ENCODE data around the gene EIF2A.
A peak's percentile ranks its signal among the peaks of the same experiment; 100 is the strongest.
"Not testable (repeated sequence)": the region's sequence is repeated elsewhere in the genome, so short reads cannot be mapped to it uniquely, and the experiment has no call there.

EIF2A gene

DNA sequence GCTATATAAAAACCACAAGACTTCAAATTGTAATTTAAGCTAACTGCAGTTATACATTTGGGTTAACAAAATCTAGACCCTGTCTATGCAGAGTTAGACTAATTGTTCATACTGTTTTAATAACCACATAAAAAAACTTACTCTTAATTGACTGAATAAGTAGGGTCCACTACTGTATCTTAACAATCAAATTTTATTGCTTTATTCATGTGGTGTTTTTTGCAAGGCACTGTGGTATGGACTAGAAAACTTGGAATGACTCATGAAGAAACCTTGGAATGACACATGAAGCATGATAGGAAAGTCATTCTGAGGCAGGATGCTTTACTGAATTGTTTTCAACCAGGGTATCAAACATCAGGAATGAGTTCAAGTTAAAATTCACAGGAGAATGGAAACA, 2.5 kb upstream of the EIF2A start:
- no peak for DNase-seq

GRCh38 chr3:150544726-150545125, 1.9 kb upstream of the EIF2A start:
- DNase-seq = no peak

- DNase-seq = peak; percentile 28
Measured at GRCh38 chr3:150545419-150546225, 965 bp upstream of the EIF2A start.

- DNase-seq = no peak
Measured at GRCh38 chr3:150547045-150547741, 606 bp downstream of the EIF2A start.

DNA sequence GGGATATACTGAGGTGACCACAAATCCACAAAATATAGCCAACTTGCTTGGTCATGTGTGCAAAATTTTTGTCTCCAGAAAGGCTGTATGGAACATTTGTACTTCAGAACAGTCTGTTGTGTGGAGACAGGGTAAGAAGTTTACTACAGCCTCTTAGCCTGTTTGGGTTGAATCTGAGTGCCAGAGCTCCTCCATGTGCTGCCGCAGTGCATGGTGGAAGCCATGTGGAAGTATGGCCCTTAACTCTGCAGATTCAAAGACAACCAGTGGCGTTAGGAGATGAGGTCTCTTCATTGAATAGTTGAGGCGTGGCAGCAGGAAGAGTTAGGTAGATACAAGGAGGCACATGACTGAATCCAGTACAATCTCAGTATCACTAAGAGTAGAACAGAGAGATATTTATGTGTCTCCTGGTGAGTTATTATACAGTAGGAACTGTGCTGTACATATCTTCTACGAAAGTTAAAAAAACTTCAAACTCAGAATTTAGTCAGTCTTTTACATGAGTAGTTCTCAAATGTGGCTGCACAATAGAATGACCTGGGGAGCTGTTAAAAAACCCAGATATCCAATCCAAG, 9.4 kb downstream of the EIF2A start:
- DNase-seq = no peak

- no peak for DNase-seq
Measured at GRCh38 chr3:150556792-150557191, 10.2 kb downstream of the EIF2A start.

- no peak for DNase-seq
Measured at GRCh38 chr3:150557725-150558124, 11.1 kb downstream of the EIF2A start.

GRCh38 chr3:150564243-150564642, 17.7 kb downstream of the EIF2A start:
- no peak for DNase-seq

DNA sequence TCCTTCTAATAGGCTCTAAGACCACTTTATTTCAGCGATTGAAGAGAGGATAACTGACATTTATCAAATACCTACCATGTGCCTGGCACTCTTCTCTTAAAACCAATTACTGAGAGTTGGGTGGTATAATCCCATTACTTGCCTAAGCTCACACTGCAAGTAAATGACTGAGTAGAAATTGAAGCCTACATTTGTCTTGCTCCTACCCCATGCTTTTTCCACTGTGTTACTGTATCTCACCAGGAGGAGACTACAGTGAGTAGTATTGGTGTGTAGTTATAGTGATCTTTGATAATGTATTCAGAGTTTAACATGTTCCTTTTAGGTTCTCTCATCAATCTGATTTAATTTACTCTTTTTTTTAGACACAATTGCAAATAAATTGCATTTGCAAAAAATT, 20.7 kb downstream of the EIF2A start:
- DNase-seq = no peak

- DNase-seq = no peak
Measured at GRCh38 chr3:150577855-150578254, 31.3 kb downstream of the EIF2A start.

GRCh38 chr3:150581174-150581573, 34.6 kb downstream of the EIF2A start:
- no peak for DNase-seq

DNA sequence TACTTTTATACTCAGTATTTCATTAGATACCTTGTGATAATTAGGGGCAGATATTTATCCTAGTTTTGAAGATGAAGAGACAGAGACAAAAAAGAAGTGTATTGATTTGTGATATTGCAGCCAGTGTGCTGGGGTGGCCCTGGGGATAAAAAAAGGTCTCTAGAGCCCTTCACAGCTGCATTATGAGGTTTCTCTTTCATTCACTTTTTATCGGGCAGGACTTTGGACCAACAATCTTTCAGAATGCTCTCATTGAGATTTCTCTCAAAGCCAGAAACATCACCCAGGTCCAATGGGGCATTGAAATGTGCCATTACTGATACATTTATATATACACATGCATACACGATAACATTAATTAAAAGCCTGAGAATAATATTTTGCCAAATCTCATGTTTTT, 36.0 kb downstream of the EIF2A start:
- DNase-seq = no peak

GRCh38 chr3:150583028-150583427, 36.4 kb downstream of the EIF2A start:
- no peak for DNase-seq

- DNase-seq = no peak
Measured at GRCh38 chr3:150588027-150588830, 41.6 kb downstream of the EIF2A start.

- no peak for DNase-seq
Measured at GRCh38 chr3:150589759-150590158, 43.2 kb downstream of the EIF2A start.

DNA sequence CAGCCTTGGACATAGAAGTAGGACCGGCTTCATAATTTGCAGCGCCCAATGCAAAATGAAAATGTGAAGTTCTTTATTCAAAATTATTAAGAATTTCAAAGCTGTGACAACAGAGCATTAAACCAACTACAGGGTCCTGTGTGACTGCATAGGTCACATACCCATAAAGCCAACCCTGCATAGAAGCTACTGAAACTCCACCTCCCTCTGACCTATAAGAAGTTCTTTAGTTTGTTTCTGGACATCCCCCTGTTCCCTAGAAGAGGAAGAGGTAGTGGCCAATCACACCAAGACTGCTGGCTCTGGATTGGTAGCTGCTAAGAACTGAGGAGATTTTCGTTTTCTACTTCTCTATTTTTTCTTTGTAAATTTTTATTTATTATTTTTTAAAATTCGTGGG, 47.6 kb downstream of the EIF2A start:
- no peak for DNase-seq

DNA sequence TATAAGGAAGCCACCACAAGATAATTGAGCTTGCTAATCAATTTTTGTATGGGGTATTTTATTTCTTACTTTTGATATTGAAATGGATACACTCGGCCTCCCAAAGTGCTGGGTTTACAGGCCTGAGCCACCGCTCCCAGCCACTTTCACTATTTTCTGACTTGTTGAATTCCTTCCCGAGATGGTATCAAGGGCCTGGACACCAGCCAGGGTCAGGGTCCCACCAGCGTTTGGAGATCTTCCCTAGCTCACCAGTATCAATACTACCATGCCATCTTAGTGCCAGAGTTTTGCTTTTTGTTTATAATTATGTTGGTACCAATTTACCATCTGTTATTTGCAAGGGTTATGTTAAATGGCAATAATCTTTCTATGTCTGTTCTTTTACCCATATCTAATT, 51.1 kb downstream of the EIF2A start:
- no peak for DNase-seq

DNA sequence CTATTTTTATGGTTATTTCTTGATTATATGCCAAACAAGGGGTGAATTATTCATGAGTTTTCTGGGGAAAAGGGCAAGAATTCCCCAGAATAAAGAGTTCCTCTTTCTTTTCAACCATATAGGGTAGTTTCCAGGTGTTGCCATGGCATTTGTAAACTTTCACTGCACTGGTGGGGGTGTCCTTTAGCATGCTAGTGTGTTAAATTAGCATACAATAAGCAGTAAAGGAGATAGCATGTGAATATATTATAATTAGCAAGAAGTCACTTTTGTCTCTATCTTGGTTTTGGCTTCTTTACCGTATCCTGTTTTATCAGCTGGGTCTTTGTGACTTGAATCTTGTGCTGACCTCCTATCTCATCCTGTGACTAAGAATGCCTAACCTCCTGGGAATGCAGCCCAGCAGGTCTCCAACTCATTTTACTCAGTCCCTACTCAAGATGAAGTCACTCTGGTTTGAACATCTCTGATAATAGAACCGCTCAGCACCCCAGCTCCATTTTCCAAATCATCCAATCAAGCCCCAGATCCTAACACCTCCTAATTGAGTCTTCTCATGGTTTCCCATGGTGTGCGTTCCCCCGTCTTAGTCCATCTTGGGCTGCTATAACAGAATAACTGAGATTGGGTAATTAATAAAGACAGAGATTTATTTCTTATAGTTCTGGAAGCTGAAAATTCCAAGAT, 53.2 kb downstream of the EIF2A start:
- DNase-seq = no peak

- not testable (repeated sequence) for DNase-seq
Measured at GRCh38 chr3:150600647-150601530, 54.3 kb downstream of the EIF2A start.

- no peak for DNase-seq
Measured at GRCh38 chr3:150602426-150603152, 56.0 kb downstream of the EIF2A start.
